GM12864 (cell line): ENCODE results near the gene MEIS3.

ENCODE experiments used
- DNase-seq: peaks from one replicate; pipeline ENCODE4 v3.0.0-alpha.2; 2011; ENCODE audit warnings: low read depth
- H3K4me3 ChIP-seq: 2 replicates; pipeline ENCODE4 v1.5.1; 2011; ENCODE audit warnings: mild to moderate bottlenecking, low read depth, low read length, control low read depth
- TF ChIP-seq, protein P1 (sequence below): IDR thresholded peaks from 2 replicates; pipeline ENCODE4 v1.5.1; 2011; ENCODE audit warnings: low read depth, mild to moderate bottlenecking, moderate library complexity, low read length, control low read depth, inconsistent platforms; ENCODE audit errors: missing control alignments

Gene MEIS3

DNA sequence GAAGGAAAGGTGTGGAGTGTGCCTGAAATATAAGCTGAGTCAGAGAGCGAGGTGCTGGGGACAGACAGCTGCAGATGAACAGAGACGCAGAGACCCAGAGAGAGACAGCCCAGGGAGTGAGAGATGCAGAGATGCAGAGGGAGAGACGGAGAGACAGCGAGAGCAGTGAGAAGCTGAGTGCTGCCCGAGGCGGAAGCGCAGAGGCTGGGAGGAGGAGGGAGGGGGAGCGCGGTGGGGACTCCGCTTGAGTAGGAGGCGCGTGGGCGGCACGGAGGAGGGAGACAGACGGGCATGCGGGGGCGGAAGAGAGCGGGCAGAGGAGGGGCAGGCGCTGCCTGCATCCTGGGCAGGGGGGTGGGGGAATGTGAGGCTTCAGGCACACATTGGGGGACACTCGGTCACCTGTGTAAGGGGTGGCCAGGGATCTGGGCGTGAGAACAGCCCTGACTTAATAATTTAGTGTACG, 26.6 kb upstream of the MEIS3 start:
- DNase-seq = no peak
- H3K4me3 ChIP-seq = no peak overlapping the region
- TF ChIP-seq, protein P1, sequence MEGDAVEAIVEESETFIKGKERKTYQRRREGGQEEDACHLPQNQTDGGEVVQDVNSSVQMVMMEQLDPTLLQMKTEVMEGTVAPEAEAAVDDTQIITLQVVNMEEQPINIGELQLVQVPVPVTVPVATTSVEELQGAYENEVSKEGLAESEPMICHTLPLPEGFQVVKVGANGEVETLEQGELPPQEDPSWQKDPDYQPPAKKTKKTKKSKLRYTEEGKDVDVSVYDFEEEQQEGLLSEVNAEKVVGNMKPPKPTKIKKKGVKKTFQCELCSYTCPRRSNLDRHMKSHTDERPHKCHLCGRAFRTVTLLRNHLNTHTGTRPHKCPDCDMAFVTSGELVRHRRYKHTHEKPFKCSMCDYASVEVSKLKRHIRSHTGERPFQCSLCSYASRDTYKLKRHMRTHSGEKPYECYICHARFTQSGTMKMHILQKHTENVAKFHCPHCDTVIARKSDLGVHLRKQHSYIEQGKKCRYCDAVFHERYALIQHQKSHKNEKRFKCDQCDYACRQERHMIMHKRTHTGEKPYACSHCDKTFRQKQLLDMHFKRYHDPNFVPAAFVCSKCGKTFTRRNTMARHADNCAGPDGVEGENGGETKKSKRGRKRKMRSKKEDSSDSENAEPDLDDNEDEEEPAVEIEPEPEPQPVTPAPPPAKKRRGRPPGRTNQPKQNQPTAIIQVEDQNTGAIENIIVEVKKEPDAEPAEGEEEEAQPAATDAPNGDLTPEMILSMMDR = no peak

DNA sequence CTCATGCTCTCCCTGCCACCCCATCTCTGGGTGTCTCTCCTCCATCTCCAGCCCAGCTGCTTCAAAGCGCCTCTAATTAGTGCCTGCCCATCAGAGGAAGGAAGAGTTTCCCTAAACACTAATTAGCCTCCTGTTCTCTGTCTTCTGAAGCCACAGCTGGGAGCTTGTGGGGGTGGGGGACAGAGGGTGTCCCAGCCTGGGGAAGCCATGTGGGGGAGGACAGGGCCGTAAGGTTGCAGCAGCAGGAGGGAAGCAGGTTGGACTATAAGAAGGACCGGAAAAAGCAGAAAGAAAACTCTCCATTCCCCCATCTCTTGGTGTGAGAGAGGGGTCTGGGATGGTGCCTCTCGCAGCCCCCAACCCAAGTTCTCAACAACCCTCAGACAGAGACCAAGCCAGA, 26.2 kb upstream of the MEIS3 start:
- TF ChIP-seq, protein P1 = no peak
- no peak for DNase-seq
- no peak overlapping the region for H3K4me3 ChIP-seq

DNA sequence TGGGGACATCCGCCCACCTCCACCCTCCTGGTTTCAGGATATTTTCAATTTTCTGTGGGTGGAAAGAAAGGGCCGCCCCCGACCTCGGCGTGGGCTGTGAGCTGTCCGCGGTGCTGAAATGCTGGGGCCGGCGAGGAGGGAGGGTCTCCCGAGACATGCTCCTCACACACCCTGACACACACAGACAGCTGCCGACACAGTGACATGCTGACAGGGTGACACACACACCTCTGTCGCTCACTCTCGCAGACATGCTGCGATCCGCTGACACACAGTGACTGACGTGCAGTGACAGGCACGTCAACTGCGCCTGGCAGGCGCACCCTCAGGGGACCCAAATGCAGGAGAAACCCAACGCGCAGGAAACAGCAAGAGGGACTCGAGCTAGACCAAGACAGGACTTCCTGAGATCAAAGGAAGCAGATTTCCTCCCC, 25.1 kb upstream of the MEIS3 start:
- no peak overlapping the region for H3K4me3 ChIP-seq
- TF ChIP-seq, protein P1 = no peak
- DNase-seq = no peak

DNA sequence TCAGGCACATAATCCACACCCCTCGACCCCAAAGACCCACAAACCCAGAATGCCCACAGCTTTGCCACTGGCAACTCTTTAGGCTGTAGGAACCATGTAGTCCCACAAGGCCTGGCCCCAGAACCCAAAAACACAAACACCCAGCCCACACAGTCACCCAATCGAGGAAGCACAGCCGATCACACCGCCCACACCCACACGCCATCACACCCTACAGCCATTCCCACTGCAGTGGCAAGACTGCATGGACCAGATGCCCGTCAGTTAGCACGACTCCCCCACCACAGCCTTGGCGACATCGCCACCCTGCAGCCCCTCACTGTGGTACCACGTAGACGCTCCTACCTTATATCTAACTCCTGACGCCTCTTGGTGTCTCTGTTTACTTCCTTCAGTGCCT, 24.0 kb upstream of the MEIS3 start:
- no peak overlapping the region for H3K4me3 ChIP-seq
- TF ChIP-seq, protein P1 = no peak
- no peak for DNase-seq

DNA sequence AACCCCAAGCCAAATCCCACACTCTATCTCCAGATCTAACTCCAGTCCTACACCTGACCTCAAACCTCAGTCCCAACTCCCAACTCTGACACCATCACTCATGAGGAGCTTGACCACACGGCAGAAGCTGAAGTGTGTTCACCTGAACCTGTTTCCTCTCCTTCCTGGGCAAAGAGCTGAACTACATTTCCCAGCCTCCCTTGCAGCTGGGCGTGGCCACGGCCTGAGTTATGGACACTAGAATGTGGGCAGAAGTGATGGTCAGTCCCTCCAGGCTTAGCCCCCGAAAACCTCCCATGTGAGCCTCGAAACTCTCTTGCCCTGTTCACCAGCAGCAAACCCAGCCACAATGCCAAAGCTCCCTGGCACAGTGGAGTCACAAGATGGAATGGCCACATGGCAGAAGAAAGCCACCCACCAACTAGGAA, 19.5 kb upstream of the MEIS3 start:
- no peak for DNase-seq
- TF ChIP-seq, protein P1 = no peak

DNA sequence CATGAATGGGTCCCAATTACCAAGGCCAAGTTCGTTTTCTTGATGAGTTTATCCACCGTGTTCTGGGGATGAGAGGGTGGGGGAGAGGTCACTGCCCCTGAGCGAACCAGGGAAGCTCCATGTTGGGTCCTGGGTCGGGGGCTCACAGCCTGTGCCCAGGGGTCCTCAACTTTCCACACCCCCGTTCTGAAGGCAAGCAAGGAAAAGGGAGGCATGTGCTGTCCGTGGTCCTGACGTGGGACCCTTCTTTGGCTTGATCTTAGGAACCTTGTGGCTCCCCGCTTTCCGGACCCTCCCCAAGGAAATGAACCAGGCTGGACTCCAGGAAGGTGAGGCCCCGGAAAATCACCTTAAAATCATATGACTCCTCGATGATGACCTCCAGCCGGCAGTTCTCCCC, 18.2 kb upstream of the MEIS3 start:
- no peak for DNase-seq
- no peak overlapping the region for H3K4me3 ChIP-seq
- TF ChIP-seq, protein P1 = no peak

More for the DNA sequence above, 19.5 kb upstream of the MEIS3 start:
- H3K4me3 ChIP-seq = no peak overlapping the region

DNA sequence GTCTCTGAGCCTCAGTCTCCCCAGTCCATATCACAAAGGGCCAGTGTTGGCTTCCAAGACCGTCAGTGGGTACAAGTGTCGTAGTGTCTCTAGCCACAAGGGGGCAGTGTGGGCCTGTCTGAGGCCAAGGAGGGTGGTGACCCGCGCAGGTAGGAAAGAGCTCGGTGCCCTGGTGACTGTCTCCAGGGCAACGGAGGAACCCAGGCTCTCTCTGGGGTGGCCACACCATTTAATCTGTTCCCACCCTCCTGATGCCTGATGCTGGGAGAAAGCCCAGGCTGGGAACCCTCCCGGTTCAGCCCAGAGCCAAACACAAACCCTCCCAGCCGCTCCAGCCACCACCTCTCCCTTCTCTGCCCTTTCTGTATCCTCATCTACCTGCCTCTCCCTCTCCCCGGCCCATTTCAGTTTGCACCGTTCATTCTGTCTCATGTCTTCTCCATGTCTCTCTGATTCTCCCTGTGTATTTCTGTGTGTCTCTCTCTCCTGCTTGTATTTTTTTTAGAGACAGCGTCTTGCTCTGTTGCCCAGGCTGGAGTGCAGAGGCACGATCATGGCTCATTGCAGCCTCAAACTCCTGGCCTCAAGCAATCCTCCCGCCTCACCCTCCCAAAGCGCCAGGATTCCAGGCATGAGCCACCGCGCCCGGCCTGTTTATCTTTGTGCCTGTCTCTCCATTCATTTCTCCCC, 17.5 kb upstream of the MEIS3 start:
- peak; percentile 31 for DNase-seq
- TF ChIP-seq, protein P1 = peak; percentile 88

More for the DNA sequence above, 17.5 kb upstream of the MEIS3 start:
- no peak overlapping the region for H3K4me3 ChIP-seq
